ENCODE measurements around the gene LAGE3.

LAGE3 gene

DNA sequence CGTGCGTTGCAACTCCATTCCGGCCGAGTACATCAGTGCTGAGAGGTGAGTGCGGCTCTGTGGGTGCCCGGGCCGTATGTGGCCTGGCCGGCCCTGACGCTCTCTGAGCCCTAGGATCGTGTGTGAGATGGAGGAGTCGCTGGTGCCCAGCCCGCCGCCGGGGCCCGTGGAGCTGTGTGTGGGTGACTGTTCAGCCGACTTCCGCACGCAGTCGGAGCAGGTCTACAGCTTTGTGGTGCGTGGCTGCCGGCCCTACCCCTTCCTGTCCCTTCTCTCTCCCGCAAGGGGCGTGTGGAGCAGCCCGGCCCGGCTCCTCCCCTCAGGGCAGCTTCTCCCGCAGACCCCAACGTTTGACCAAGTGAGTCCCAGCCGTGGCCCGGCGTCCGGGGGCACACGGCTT is 13.0 kb downstream of the LAGE3 start:
- Mint-ChIP-seq H3K4me3 (no peak overlapping the region), H3K9me3 (no peaks in the 10 kb centered on the region), H3K27me3 (no peaks in the 10 kb centered on the region), H3K36me3 (ENCODE audit: insufficient read depth) (peaks cover 38% of the 10 kb centered on the region), H3K27ac (no peak overlapping the region), H3K4me1 (ENCODE audit: low read depth in 2 of 2) (peaks cover 0 to 5% of the 10 kb centered on the region in 2 donors)
- DNase-seq (no peak), ATAC-seq (replicated peaks) (no peak)

- peaks cover 0 to 5% of the 10 kb centered on the region in 2 donors for H3K4me1 Mint-ChIP-seq (ENCODE audit: low read depth in 2 of 2)
- no peaks in the 10 kb centered on the region for H3K27me3 Mint-ChIP-seq
- no peak overlapping the region for H3K4me3 Mint-ChIP-seq
- ATAC-seq (replicated peaks) (no peak), DNase-seq (no peak)
- H3K27ac Mint-ChIP-seq = no peak overlapping the region
- peaks cover 41% of the 10 kb centered on the region for H3K36me3 Mint-ChIP-seq (ENCODE audit: insufficient read depth)
- H3K9me3 Mint-ChIP-seq = no peaks in the 10 kb centered on the region
These were observed 13.5 kb downstream of the LAGE3 start for GRCh38 chrX:154465601-154466000.

DNA sequence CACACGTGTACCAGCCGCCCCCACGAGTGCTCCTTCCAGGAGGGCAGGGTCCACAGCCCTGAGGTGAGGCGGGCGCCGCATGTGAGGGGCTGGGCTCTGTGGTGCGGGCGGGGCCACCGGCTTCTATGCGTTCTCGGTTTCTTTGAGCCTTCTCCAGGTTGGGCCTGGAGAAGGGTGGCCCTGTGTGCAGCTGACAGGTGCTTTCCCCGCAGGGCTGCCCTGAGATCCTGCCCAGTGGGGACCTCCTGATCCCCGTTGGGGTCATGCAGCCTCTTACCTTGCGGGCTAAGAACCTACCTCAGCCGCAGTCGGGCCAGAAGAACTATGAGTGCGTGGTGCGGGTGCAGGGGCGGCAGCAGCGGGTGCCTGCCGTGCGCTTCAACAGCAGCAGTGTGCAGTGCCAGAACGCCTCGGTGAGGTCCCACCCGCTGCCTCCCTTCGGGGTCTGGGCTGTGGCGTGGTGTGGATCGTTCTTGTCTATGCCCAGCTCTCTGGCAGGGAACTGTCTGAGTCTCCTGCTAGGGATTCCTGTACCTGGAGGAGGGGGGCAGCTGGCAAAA is 14.2 kb downstream of the LAGE3 start:
- H3K9me3 Mint-ChIP-seq = no peaks in the 10 kb centered on the region
- H3K4me1 Mint-ChIP-seq (ENCODE audit: low read depth in 2 of 2) = peaks cover 3 to 10% of the 10 kb centered on the region in 2 donors
- ATAC-seq (replicated peaks) = no peak

DNA sequence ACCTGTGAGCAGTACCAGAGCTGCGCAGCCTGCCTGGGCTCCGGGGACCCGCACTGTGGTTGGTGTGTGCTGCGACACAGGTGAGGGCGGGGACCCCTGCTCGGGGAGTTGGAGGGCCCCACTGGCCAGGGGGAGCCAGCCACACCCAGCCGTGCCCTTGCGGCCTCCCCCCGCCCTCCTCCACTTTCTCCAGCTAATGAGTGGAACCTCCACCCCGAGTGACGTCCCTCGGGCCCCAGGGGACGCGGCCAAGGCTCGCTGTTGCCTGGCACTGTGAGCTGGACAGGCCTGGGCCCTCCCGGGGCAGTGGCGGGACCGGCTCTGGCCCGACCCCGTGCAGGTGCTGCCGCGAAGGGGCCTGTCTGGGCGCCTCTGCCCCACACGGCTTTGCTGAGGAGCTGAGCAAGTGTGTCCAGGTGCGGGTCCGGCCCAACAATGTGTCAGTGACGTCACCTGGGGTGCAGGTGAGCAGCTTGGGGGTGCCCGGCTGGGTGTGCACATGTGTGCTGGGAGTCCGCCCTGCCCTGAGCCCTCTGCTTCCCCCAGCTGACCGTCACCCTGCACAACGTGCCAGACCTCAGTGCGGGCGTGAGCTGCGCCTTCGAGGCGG is 15.4 kb downstream of the LAGE3 start:
- peaks cover 50% of the 10 kb centered on the region for H3K36me3 Mint-ChIP-seq (ENCODE audit: insufficient read depth)
- no peaks in the 10 kb centered on the region for H3K27me3 Mint-ChIP-seq
- peaks cover 6 to 13% of the 10 kb centered on the region in 2 donors for H3K4me1 Mint-ChIP-seq (ENCODE audit: low read depth in 2 of 2)
- H3K27ac Mint-ChIP-seq = no peak overlapping the region
- no peaks in the 10 kb centered on the region for H3K9me3 Mint-ChIP-seq
- ATAC-seq (replicated peaks) (no peak), DNase-seq (no peak)
- no peak overlapping the region for H3K4me3 Mint-ChIP-seq

More for the DNA sequence above, 14.2 kb downstream of the LAGE3 start:
- no peak overlapping the region for H3K27ac Mint-ChIP-seq
- H3K4me3 Mint-ChIP-seq = no peak overlapping the region
- H3K27me3 Mint-ChIP-seq = no peaks in the 10 kb centered on the region
- DNase-seq = no peak
- peaks cover 43% of the 10 kb centered on the region for H3K36me3 Mint-ChIP-seq (ENCODE audit: insufficient read depth)

- ATAC-seq (replicated peaks) (no peak), DNase-seq (no peak)
- Mint-ChIP-seq H3K36me3 (ENCODE audit: insufficient read depth) (peaks cover 52% of the 10 kb centered on the region), H3K27ac (peak overlapping the region in 1 of 2 donors; percentile 54), H3K9me3 (no peaks in the 10 kb centered on the region), H3K4me1 (ENCODE audit: low read depth in 2 of 2) (peaks cover 7 to 14% of the 10 kb centered on the region in 2 donors), H3K27me3 (no peaks in the 10 kb centered on the region), H3K4me3 (no peak overlapping the region)
These were observed 16.7 kb downstream of the LAGE3 start for GRCh38 chrX:154462396-154462795.

DNA sequence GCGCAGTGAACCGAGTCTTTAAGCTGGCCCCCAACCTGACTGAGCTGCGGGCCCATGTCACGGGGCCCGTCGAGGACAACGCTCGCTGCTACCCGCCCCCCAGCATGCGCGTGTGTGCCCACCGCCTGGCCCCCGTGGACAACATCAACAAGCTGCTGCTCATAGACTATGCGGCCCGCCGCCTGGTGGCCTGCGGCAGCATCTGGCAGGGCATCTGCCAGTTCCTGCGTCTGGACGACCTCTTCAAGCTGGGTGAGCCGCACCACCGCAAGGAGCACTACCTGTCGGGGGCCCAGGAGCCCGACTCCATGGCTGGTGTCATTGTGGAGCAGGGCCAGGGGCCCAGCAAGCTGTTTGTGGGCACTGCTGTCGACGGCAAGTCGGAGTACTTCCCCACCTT is 18.8 kb downstream of the LAGE3 start:
- peaks cover 42% of the 10 kb centered on the region for H3K36me3 Mint-ChIP-seq (ENCODE audit: insufficient read depth)
- peak overlapping the region; percentile 80 for H3K4me3 Mint-ChIP-seq
- no peak for ATAC-seq (replicated peaks)
- peaks cover 10 to 16% of the 10 kb centered on the region in 2 donors for H3K4me1 Mint-ChIP-seq (ENCODE audit: low read depth in 2 of 2)
- no peaks in the 10 kb centered on the region for H3K27me3 Mint-ChIP-seq
- H3K9me3 Mint-ChIP-seq = no peaks in the 10 kb centered on the region
- no peak for DNase-seq
- H3K27ac Mint-ChIP-seq = peak overlapping the region in 1 of 2 donors; percentile 84

- no peaks in the 10 kb centered on the region for H3K9me3 Mint-ChIP-seq
- H3K4me1 Mint-ChIP-seq (ENCODE audit: low read depth in 2 of 2) = peaks cover 10 to 16% of the 10 kb centered on the region in 2 donors
- ATAC-seq (replicated peaks) (no peak), DNase-seq (no peak)
- H3K27me3 Mint-ChIP-seq = no peaks in the 10 kb centered on the region
- H3K36me3 Mint-ChIP-seq (ENCODE audit: insufficient read depth) = peaks cover 37% of the 10 kb centered on the region
- H3K4me3 Mint-ChIP-seq = peak overlapping the region; percentile 80
- H3K27ac Mint-ChIP-seq = peak overlapping the region in 1 of 2 donors; percentile 84
These were observed 19.2 kb downstream of the LAGE3 start for GRCh38 chrX:154459832-154460231.

DNA sequence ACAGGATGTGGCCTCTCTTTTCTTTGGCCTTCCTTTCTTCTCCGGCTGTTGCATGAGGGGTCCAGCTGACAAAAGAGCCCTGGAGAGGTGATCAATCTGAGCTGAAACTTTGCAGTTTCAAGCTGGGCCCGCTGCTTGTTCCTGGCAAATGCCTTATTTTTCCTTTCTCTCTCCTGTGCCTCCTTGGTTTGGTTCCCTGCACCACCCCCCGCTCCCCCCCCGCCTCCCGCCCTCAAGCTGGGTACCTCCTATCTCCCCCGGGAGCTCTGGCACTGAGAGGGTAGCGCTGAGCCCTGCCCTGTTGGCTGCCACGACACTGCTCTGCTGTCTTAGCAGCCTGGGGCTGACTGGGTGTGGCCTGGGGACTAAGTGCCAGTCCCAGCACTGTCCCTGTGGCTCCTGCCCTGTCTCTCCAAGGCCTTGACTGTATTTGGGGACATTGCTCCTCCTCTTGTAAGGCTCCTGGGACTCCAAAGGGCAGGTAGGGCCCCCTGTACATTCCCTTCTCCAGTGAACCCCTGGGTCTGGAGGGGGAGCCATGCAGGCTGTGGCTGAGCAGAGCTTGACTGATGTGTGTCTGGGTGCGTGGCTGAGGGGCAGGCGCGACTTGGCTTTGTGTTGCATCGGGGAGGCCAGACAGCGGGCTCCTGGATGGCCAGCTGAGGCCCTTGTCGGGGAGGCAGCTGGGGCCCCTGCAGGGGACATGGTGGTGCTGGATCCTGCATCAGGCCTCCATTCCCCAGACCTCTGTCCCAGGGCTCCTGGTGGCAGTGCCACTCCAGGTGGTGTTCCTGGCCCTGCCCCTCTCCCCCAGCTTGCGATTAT is 19.9 kb downstream of the LAGE3 start:
- H3K4me3 Mint-ChIP-seq = peak overlapping the region; percentile 80
- H3K4me1 Mint-ChIP-seq (ENCODE audit: low read depth in 2 of 2) = peaks cover 10 to 16% of the 10 kb centered on the region in 2 donors
- H3K9me3 Mint-ChIP-seq = no peaks in the 10 kb centered on the region
- H3K27me3 Mint-ChIP-seq = no peaks in the 10 kb centered on the region
- DNase-seq = no peak
- peak overlapping the region in 1 of 2 donors; percentile 77 for H3K27ac Mint-ChIP-seq
- peaks cover 30% of the 10 kb centered on the region for H3K36me3 Mint-ChIP-seq (ENCODE audit: insufficient read depth)
- peak; percentile 37 for ATAC-seq (replicated peaks)

GRCh38 chrX:154458116-154458953 is 20.7 kb downstream of the LAGE3 start, which contains the start of gene PLXNA3:
Gene PLXNA3 (plus strand): TSS chrX:154458281. CDS start chrX:154460184, 1,903 bp downstream.
- peak within 1 kb of the TSS; percentile 95 to 100 for H3K4me3 Mint-ChIP-seq
- peak; percentile 81 for ATAC-seq (replicated peaks)
- peaks cover 30% of the 10 kb centered on the region for H3K36me3 Mint-ChIP-seq (ENCODE audit: insufficient read depth)
- DNase-seq = peak; percentile 63 to 72 (median 68)
- H3K4me1 Mint-ChIP-seq (ENCODE audit: low read depth in 2 of 2) = peaks cover 10 to 16% of the 10 kb centered on the region in 2 donors
- H3K9me3 Mint-ChIP-seq = no peaks in the 10 kb centered on the region
- peak within 1 kb of the TSS; percentile 92 to 99 for H3K27ac Mint-ChIP-seq
- H3K27me3 Mint-ChIP-seq = no peaks in the 10 kb centered on the region

GRCh38 chrX:154457491-154458115 is 21.5 kb downstream of the LAGE3 start:
- Mint-ChIP-seq H3K27ac (peak overlapping the region; percentile 92 to 99), H3K4me1 (ENCODE audit: low read depth in 2 of 2) (peaks cover 10 to 13% of the 10 kb centered on the region in 2 donors), H3K36me3 (ENCODE audit: insufficient read depth) (peaks cover 26% of the 10 kb centered on the region), H3K4me3 (peak overlapping the region; percentile 95 to 100), H3K27me3 (no peaks in the 10 kb centered on the region), H3K9me3 (no peaks in the 10 kb centered on the region)
- DNase-seq = peak in 2 of 3 experiments; percentile 45 to 54
- ATAC-seq (replicated peaks) = peak; percentile 73

DNA sequence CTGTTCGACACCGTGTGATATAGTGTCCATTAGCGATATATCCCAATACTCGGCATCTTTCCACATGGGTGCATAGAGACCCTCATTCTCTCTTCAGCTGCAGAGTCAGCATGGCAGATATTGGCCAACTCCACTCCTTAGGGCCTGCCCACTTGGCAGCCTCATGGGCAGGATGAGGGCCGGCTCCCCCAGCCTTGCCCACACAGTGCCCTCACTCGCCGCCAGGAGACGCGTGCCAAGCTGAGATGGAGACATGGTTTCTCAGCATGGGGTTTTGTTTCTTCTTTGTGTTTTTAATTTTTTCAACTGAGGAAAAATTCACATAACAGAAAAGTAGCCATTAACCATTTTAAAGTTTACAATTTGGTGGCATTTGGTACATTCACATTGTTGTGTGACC is 26.3 kb downstream of the LAGE3 start:
- ATAC-seq (replicated peaks) = no peak
- peaks cover 3 to 4% of the 10 kb centered on the region in 2 donors for H3K4me1 Mint-ChIP-seq (ENCODE audit: low read depth in 2 of 2)
- no peak for DNase-seq
- H3K27ac Mint-ChIP-seq = no peak overlapping the region
- no peaks in the 10 kb centered on the region for H3K27me3 Mint-ChIP-seq
- peaks cover 16% of the 10 kb centered on the region for H3K36me3 Mint-ChIP-seq (ENCODE audit: insufficient read depth)
- H3K4me3 Mint-ChIP-seq = no peak overlapping the region
- no peaks in the 10 kb centered on the region for H3K9me3 Mint-ChIP-seq

DNA sequence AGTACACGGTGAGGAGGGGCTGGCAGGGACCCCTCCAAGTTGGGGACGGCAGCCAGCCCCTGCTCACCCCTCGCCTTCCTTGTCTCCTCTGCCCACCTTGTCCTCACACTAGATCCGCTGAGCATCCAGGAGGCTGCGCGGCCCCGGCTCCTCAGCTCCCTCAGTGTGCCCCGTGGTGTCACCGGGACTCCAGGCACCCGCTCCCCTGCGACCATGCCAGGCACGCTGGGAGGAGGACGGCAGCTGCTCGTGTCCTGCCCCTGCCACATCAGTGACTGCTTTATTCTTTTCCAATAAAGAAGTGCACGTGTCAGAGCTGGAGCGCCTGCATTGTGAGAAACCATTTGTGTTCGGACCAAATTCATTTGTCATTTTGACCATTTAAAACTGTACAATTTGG is 28.8 kb downstream of the LAGE3 start:
- H3K36me3 Mint-ChIP-seq (ENCODE audit: insufficient read depth) = peaks cover 8% of the 10 kb centered on the region
- no peak overlapping the region for H3K27ac Mint-ChIP-seq
- H3K4me1 Mint-ChIP-seq (ENCODE audit: low read depth in 2 of 2) = peaks cover 0 to 8% of the 10 kb centered on the region in 2 donors
- no peaks in the 10 kb centered on the region for H3K27me3 Mint-ChIP-seq
- H3K4me3 Mint-ChIP-seq = no peak overlapping the region
- H3K9me3 Mint-ChIP-seq = no peaks in the 10 kb centered on the region
- DNase-seq (no peak), ATAC-seq (replicated peaks) (no peak)

All from effector memory CD8-positive, alpha-beta T cell (primary cell).